Retinal pigment epithelial cell (primary cell): ENCODE results near the gene NUP214.

ENCODE experiments used
- DNase-seq: peaks from one replicate; pipeline ENCODE4 v3.0.0-alpha.2; 2010; ENCODE audit warnings: low read depth
- H3K4me3 ChIP-seq: 2 replicates; pipeline ENCODE4 v1.5.1; 2011; ENCODE audit warnings: mild to moderate bottlenecking, low read length, control low read depth, moderate library complexity
- TF ChIP-seq, protein P1 (sequence below): conservative IDR thresholded peaks from 2 replicates; pipeline ENCODE4 v1.5.1; 2011; ENCODE audit warnings: low read depth, low read length, control low read depth, inconsistent platforms

Gene NUP214

DNA sequence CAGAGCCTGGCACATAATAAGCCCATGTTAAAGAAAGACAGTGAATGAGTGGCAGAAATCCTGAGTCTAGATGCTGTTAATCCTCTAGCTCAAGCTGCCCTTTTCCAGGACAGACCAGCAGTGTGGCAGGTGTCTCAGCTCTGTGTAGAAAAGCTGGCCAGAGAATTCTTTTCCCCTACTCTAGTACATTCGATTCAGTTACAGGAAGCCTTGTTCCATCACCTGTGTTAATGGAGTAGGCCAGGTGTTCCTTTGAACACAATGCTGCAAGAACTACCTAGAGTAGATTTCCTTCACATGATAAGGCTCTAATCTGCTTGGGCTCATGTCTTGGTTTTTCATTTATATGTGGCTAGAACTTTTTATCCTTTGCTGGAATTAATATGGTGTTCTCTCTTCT, 52.5 kb downstream of the NUP214 start:
- no peak overlapping the region for H3K4me3 ChIP-seq
- no peak for DNase-seq
- TF ChIP-seq, protein P1, sequence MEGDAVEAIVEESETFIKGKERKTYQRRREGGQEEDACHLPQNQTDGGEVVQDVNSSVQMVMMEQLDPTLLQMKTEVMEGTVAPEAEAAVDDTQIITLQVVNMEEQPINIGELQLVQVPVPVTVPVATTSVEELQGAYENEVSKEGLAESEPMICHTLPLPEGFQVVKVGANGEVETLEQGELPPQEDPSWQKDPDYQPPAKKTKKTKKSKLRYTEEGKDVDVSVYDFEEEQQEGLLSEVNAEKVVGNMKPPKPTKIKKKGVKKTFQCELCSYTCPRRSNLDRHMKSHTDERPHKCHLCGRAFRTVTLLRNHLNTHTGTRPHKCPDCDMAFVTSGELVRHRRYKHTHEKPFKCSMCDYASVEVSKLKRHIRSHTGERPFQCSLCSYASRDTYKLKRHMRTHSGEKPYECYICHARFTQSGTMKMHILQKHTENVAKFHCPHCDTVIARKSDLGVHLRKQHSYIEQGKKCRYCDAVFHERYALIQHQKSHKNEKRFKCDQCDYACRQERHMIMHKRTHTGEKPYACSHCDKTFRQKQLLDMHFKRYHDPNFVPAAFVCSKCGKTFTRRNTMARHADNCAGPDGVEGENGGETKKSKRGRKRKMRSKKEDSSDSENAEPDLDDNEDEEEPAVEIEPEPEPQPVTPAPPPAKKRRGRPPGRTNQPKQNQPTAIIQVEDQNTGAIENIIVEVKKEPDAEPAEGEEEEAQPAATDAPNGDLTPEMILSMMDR = no peak

DNA sequence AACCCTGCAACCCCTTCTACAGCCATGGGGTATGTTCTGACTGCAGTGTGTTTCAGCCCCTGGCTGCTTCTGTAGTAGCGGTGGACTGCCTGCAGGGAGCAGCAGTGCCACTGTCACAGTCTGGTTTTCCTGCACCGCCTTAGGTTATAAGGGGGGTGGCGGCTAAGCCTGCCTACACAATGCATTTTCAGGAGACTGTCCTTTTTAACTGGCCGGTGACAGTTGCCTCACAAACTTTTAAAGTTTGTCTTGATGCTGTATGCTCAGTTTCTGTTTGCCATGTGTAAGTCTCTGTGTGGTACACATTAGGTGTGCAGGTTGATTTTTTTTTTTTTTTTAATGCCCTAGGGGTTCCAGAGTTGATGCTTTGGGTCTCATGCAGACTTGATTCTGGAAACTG, 53.0 kb downstream of the NUP214 start:
- no peak overlapping the region for H3K4me3 ChIP-seq
- DNase-seq = peak; percentile 7
- TF ChIP-seq, protein P1 = peak; percentile 98

GRCh38 chr9:131178926-131179325, 53.5 kb downstream of the NUP214 start:
- no peak for DNase-seq
- TF ChIP-seq, protein P1 = no peak
- no peak overlapping the region for H3K4me3 ChIP-seq

- TF ChIP-seq, protein P1 = no peak
- H3K4me3 ChIP-seq = no peak overlapping the region
- peak; percentile 8 for DNase-seq
Observed at GRCh38 chr9:131179561-131180219, 54.3 kb downstream of the NUP214 start.

- H3K4me3 ChIP-seq = no peak overlapping the region
- TF ChIP-seq, protein P1 = no peak
- peak; percentile 2 for DNase-seq
Observed at GRCh38 chr9:131180454-131180853, 55.1 kb downstream of the NUP214 start.

DNA sequence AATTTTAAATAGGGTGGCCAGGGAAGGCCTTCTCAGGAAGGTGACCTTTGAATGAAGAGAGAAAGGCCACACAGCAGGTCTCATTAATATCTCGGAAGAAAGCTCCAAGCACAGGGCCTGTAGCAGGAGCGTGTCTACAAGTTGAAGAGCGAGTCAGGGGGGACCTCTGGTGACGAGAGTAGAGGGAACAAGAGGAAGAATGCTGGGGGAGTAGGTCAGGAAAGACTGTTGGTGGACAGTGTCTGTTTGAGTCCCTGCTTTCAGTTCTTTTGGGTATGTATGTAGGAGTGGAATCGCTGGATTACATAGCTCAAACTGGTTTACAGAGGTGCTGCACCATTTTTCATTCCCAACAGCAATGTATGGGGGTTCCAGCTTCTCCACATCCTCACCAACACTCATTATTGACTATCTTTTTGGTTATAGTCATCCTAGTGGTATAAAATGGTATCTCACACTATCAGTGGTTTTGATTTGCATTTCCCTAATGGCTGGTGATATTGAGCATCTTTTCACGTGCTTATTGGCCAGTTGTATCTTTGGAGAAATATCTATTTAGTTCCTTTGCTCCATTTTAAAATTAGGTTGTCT, 55.8 kb downstream of the NUP214 start:
- no peak overlapping the region for H3K4me3 ChIP-seq
- TF ChIP-seq, protein P1 = peak; percentile 10
- DNase-seq = no peak

GRCh38 chr9:131185924-131186323, 60.5 kb downstream of the NUP214 start:
- no peak for DNase-seq
- TF ChIP-seq, protein P1 = no peak
- H3K4me3 ChIP-seq = no peak overlapping the region
